Kidney (tissue), 14 donors: ENCODE results near the gene TLX2. TPM values are rescaled to one million over a fixed set of nuclear protein-coding genes. Genes with fewer than 3 reads are reported as not detected.

ENCODE experiments used
- DNase-seq, 5 donors: peaks; one replicate each; pipeline ENCODE4 v3.0.0-alpha.2; 2013 to 2020
- FAIRE-seq: peaks from 2 replicates; lab custom pipeline; 2012; peaks lifted over from hg19 to GRCh38; lab: Jason Lieb, UNC
- H3K27ac ChIP-seq, 2 donors: one replicate each; pipeline ENCODE4 v1.7.0; 2013; ENCODE audit warnings: low read depth in 2 of 2, low read length in 2 of 2, inconsistent platforms in 1 of 2
- H3K27me3 ChIP-seq: one replicate; pipeline ENCODE4 v1.7.1; 2013; ENCODE audit warnings: low read length, inconsistent platforms; ENCODE audit not compliant: control insufficient read depth, insufficient read depth
- H3K36me3 ChIP-seq, 3 donors: one replicate each; pipeline versions ENCODE4 v1.7.0 to v1.7.1; 2013; ENCODE audit warnings: low read length in 3 of 3, control low read depth in 1 of 3, inconsistent platforms in 1 of 3; ENCODE audit not compliant: insufficient read depth in 3 of 3, control insufficient read depth in 2 of 3
- H3K4me1 ChIP-seq, 3 donors: one replicate each; pipeline versions ENCODE4 v1.7.0 to v1.7.1; 2013; ENCODE audit warnings: low read length in 3 of 3, inconsistent platforms in 1 of 3, low read depth in 1 of 3; ENCODE audit not compliant: control insufficient read depth in 2 of 3, insufficient read depth in 2 of 3
- H3K4me3 ChIP-seq, 3 donors: one replicate each; pipeline versions ENCODE4 v1.7.0 to v1.8.1; 2013; ENCODE audit warnings: low read length in 3 of 3, control low read depth in 1 of 3, inconsistent platforms in 1 of 3
- H3K9ac ChIP-seq, 3 donors: one replicate each; pipeline versions ENCODE4 v1.7.0 to v1.7.1; 2013; ENCODE audit warnings: low read length in 3 of 3, control low read depth in 1 of 3, inconsistent platforms in 1 of 3
- H3K9me3 ChIP-seq, 3 donors: one replicate each; pipeline versions ENCODE4 v1.7.0 to v1.7.1; 2013; ENCODE audit warnings: low read length in 3 of 3, control low read depth in 1 of 3, inconsistent platforms in 1 of 3; ENCODE audit not compliant: control insufficient read depth in 2 of 3, insufficient read depth in 1 of 3
- CTCF ChIP-seq: IDR thresholded peaks from 3 replicates; pipeline ENCODE4 v1.5.1; 2012; ENCODE audit warnings: mild to moderate bottlenecking, moderate library complexity, borderline replicate concordance; ENCODE audit not compliant: insufficient read depth; ENCODE audit errors: extremely low read depth
- intact Hi-C: fragments of 100-400 bp; cut with DNase I; formaldehyde crosslinking; loops from one replicate; pipeline ENCODE4 v1.11.1; 2022
- polyA plus RNA-seq: library from polyadenylated mRNA; stranded (reverse); fragments of 350-450 nt; fragmentation: Illumina TruSeq; extraction: RNeasy Lipid Tissue Mini Kit (QIAGEN cat#74804); gene quantifications from one replicate; pipeline ENCODE4 v1.2.3, GENCODE V29; 2014; ENCODE audit warnings: low read depth, low replicate concordance; ENCODE audit not compliant: insufficient read depth
- total RNA-seq: library from RNA; stranded (reverse); fragmentation: NEBNext Ultra II Directional; extraction: Animal tissue kit (Norgen Biotek cat#: 25700); gene quantifications from one replicate; pipeline ENCODE4 v1.2.1, GENCODE V29; 2021
- donor health status: control.
- donor health status: control.
- donor health status: control.
- donor health status: control.
- donor health status: control.
- donor health status: DM: yes; HTN: yes; CAD: no.
- donor health status: Normal renal cell carcinoma (clear cell type).

TLX2 gene
- total and polyA plus RNA-seq, 2 donors from 2014 or later: not detected

- no peaks in the 10 kb centered on the region for H3K27me3 ChIP-seq
- H3K36me3 ChIP-seq: no peaks in the 10 kb centered on the region
- H3K9me3 ChIP-seq: no peaks in the 10 kb centered on the region
- H3K9ac ChIP-seq: no peak overlapping the region
- H3K27ac ChIP-seq: no peak overlapping the region
- H3K4me3 ChIP-seq: no peak overlapping the region
- intact Hi-C loops: no loop called here
- DNase-seq: peak in 1 of 5 donors; percentile 10
- peaks cover 0 to 7% (median 0%) of the 10 kb centered on the region in 3 donors for H3K4me1 ChIP-seq
- FAIRE-seq: no peak
- no peak for TF ChIP-seq CTCF
Measured at GRCh38 chr2:74550231-74550630, 36.0 kb downstream of the TLX2 start.

- DNase-seq (no peak), FAIRE-seq (no peak)
- H3K4me3 ChIP-seq: no peak overlapping the region
- H3K36me3 ChIP-seq: no peaks in the 10 kb centered on the region
- intact Hi-C loops: no loop called here
- no peak overlapping the region for H3K27ac ChIP-seq
- H3K9me3 ChIP-seq: no peaks in the 10 kb centered on the region
- H3K9ac ChIP-seq: no peak overlapping the region
- no peaks in the 10 kb centered on the region for H3K27me3 ChIP-seq
- H3K4me1 ChIP-seq: peaks cover 0 to 7% (median 0%) of the 10 kb centered on the region in 3 donors
- TF ChIP-seq CTCF: no peak
Measured at GRCh38 chr2:74551530-74551929, 37.3 kb downstream of the TLX2 start.

- no peak for TF ChIP-seq CTCF
- Histone ChIP-seq H3K4me1 (peaks cover 0 to 7% (median 0%) of the 10 kb centered on the region in 3 donors), H3K36me3 (no peaks in the 10 kb centered on the region), H3K9me3 (no peaks in the 10 kb centered on the region), H3K27ac (no peak overlapping the region), H3K27me3 (no peaks in the 10 kb centered on the region), H3K9ac (no peak overlapping the region), H3K4me3 (peak overlapping the region in 1 of 3 donors; percentile 84)
- FAIRE-seq: no peak
- no peak for DNase-seq
- intact Hi-C loops: no loop called here
Measured at GRCh38 chr2:74551942-74552913, 38.0 kb downstream of the TLX2 start.
